ENCODE measurements around the gene ZNF583.

The ZNF583 gene

DNA sequence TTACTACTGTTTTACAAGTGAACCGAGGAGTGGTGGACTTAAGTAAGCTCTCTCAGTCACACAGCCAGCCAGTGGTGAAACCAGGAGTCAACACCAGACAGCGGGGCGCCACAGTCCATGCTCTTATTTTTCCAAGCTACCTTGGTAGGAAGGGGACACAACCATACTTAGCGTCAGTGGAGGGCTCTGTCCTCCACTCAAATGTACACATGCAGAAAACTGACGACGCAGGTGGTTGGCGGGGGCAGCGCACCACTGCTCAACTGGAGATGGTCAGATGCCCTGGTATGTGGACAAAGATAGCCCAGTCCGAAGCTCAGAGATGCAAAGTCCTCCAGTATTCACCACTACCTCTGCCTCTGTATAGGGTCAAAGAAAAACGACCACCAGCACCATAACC lies 72.0 kb downstream of the ZNF583 start:
- DNase-seq = no peak

Data from hematopoietic multipotent progenitor cell treated with erythropoietin and hydrocortisone succinate and interleukin-3 and kit ligand, for 8 days (in vitro differentiated cells).